Liver (tissue), 9 donors: ENCODE data around the gene TBC1D16. TPM values are rescaled to one million over a fixed set of nuclear protein-coding genes. Genes with fewer than 3 reads are reported as not detected.

Experiments
- DNase-seq: peaks from one replicate; pipeline ENCODE4 v3.0.0-alpha.2; 2017; ENCODE audit warnings: low spot score
- H3K27ac ChIP-seq, 2 donors: one replicate each; pipeline ENCODE4 v1.7.0; 2013; ENCODE audit warnings: inconsistent platforms in 2 of 2, low read length in 2 of 2, control low read depth in 1 of 2, low read depth in 1 of 2, mild to moderate bottlenecking in 1 of 2
- H3K27me3 ChIP-seq, 4 donors: one replicate each; pipeline versions ENCODE4 v1.6.1 to v1.7.0; 2013; ENCODE audit warnings: low read length in 3 of 4, inconsistent platforms in 1 of 4, mild to moderate bottlenecking in 1 of 4, moderate library complexity in 1 of 4; ENCODE audit not compliant: control insufficient read depth in 4 of 4, insufficient read depth in 4 of 4
- H3K36me3 ChIP-seq, 4 donors: one replicate each; pipeline versions ENCODE4 v1.6.1 to v1.7.0; 2013; ENCODE audit warnings: low read length in 3 of 4, mild to moderate bottlenecking in 3 of 4, low read depth in 1 of 4, moderate library complexity in 1 of 4; ENCODE audit not compliant: control insufficient read depth in 4 of 4, insufficient read depth in 3 of 4
- H3K4me1 ChIP-seq, 4 donors: one replicate each; pipeline versions ENCODE4 v1.6.1 to v1.7.0; 2013; ENCODE audit warnings: low read length in 3 of 4, mild to moderate bottlenecking in 3 of 4, moderate library complexity in 1 of 4; ENCODE audit not compliant: control insufficient read depth in 4 of 4, insufficient read depth in 4 of 4
- H3K4me3 ChIP-seq, 3 donors: one replicate each; pipeline versions ENCODE4 v1.6.1 to v1.7.0; 2013; ENCODE audit warnings: low read length in 3 of 3, control low read depth in 1 of 3, low read depth in 1 of 3, mild to moderate bottlenecking in 1 of 3
- H3K9ac ChIP-seq, 2 donors: one replicate each; pipeline ENCODE4 v1.7.0; 2013; ENCODE audit warnings: low read length in 2 of 2, mild to moderate bottlenecking in 2 of 2, moderate library complexity in 2 of 2, control low read depth in 1 of 2, low read depth in 1 of 2
- H3K9me3 ChIP-seq, 4 donors: one replicate each; pipeline versions ENCODE4 v1.6.1 to v1.7.0; 2013; ENCODE audit warnings: low read length in 3 of 4; ENCODE audit not compliant: control insufficient read depth in 4 of 4
- ATF3 ChIP-seq: IDR thresholded peaks from 2 replicates; pipeline ENCODE4 v1.6.1; 2016; ENCODE audit warnings: antibody characterized with exemption
- EGR1 ChIP-seq, 2 donors: IDR thresholded peaks; 2 replicates each; pipeline ENCODE4 v1.6.1; 2016 to 2018; ENCODE audit warnings: antibody characterized with exemption in 2 of 2, low read depth in 2 of 2
- GABPA ChIP-seq, 2 donors: IDR thresholded peaks in 1 of 2; conservative IDR thresholded peaks in 1 of 2; 2 replicates each; pipeline ENCODE4 v1.6.1; 2016; ENCODE audit warnings: antibody characterized with exemption in 2 of 2, mild to moderate bottlenecking in 1 of 2, moderate library complexity in 1 of 2
- HNF4A ChIP-seq, 2 donors: conservative IDR thresholded peaks; 2 replicates each; pipeline ENCODE4 v1.6.1; 2016; ENCODE audit warnings: antibody characterized with exemption in 2 of 2, mild to moderate bottlenecking in 2 of 2
- HNF4G ChIP-seq: IDR thresholded peaks from 2 replicates; pipeline ENCODE4 v1.6.1; 2016; ENCODE audit warnings: antibody characterized with exemption
- JUND ChIP-seq, 2 donors: IDR thresholded peaks; 2 replicates each; pipeline ENCODE4 v1.6.1; 2016; ENCODE audit warnings: antibody characterized with exemption in 2 of 2
- NR2F2 ChIP-seq: IDR thresholded peaks from 2 replicates; pipeline ENCODE4 v1.6.1; 2016; ENCODE audit warnings: antibody characterized with exemption
- RAD21 ChIP-seq, 2 donors: IDR thresholded peaks; 2 replicates each; pipeline ENCODE4 v1.6.1; 2016; ENCODE audit warnings: antibody characterized with exemption in 2 of 2, mild to moderate bottlenecking in 2 of 2
- REST ChIP-seq: IDR thresholded peaks from 2 replicates; pipeline ENCODE4 v1.6.1; 2016; ENCODE audit warnings: antibody characterized with exemption, mild to moderate bottlenecking
- RXRA ChIP-seq, 2 donors: IDR thresholded peaks; 2 replicates each; pipeline ENCODE4 v1.6.1; 2017 to 2018; ENCODE audit warnings: antibody characterized with exemption in 2 of 2, mild to moderate bottlenecking in 1 of 2
- SP1 ChIP-seq: IDR thresholded peaks from 2 replicates; pipeline ENCODE4 v1.6.1; 2018; ENCODE audit warnings: antibody characterized with exemption, mild to moderate bottlenecking
- TAF1 ChIP-seq: conservative IDR thresholded peaks from 2 replicates; pipeline ENCODE4 v1.6.1; 2016; ENCODE audit warnings: antibody characterized with exemption, mild to moderate bottlenecking
- ZBTB33 ChIP-seq: IDR thresholded peaks from 2 replicates; pipeline ENCODE4 v1.6.1; 2016; ENCODE audit warnings: antibody characterized with exemption
- WGBS: extraction: QIAGEN DNeasy Blood & Tissue Kit; methylation state at CpG from one replicate; pipeline ENCODE4 v1.1.7; 2013; 5-methylcytosine and 5-hydroxymethylcytosine counted together
- polyA plus RNA-seq, 2 donors: library from polyadenylated mRNA; stranded (reverse) in 1 of 2; unstranded in 1 of 2; fragments of 200-250 nt in 1 of 2; fragments of >200 nt in 1 of 2; fragmentation: Nextera tagmentation in 1 of 2; extraction: Ambion mirVana in 1 of 2; gene quantifications; one replicate each; pipeline versions ENCODE4 v1.2.1 to v1.2.3, GENCODE V29; 2013 to 2015
- total RNA-seq, 2 donors: library from RNA; depleted of rRNA; stranded (reverse); fragments of >200 nt; gene quantifications; one replicate each; pipeline ENCODE4 v1.2.3, GENCODE V29; 2014
- donor health status: healthy.
- donor health status: healthy.
- donor health status: healthy.
- donor health status: healthy.
- donor health status: healthy.

Gene TBC1D16
- total and polyA plus RNA-seq, 4 donors: 3.4 to 29.5 (median 4.7) TPM

GRCh38 chr17:79946352-79947231 lies 89.1 kb downstream of the TBC1D16 start (continued):
- TF ChIP-seq EGR1 (IDR thresholded peaks at IDR 0.05; ENCODE audit: low read depth in 2 of 2) (no peak), RXRA (IDR thresholded peaks at IDR 0.05) (no peak), RAD21 (IDR thresholded peaks at IDR 0.05) (no peak), GABPA (IDR thresholded peaks at IDR 0.05 in 1 of 2, conservative IDR thresholded peaks at IDR 0.05 in 1 of 2) (no peak), ATF3 (no peak), HNF4A (conservative IDR thresholded peaks at IDR 0.05) (no peak), SP1 (no peak), JUND (IDR thresholded peaks at IDR 0.05) (no peak), TAF1 (no peak), HNF4G (no peak)

- no peak for TF ChIP-seq ZBTB33
- TF ChIP-seq REST: no peak
- no peak for TF ChIP-seq NR2F2
- no peak for TF ChIP-seq TAF1
- TF ChIP-seq SP1: no peak
- TF ChIP-seq GABPA (IDR thresholded peaks at IDR 0.05 in 1 of 2, conservative IDR thresholded peaks at IDR 0.05 in 1 of 2): no peak
- TF ChIP-seq JUND (IDR thresholded peaks at IDR 0.05): no peak
- TF ChIP-seq RXRA (IDR thresholded peaks at IDR 0.05): no peak
- no peak for TF ChIP-seq ATF3
- no peak for TF ChIP-seq EGR1 (IDR thresholded peaks at IDR 0.05; ENCODE audit: low read depth in 2 of 2)
- Histone ChIP-seq H3K27ac (no peak overlapping the region), H3K4me1 (peaks cover 0 to 2% (median 0%) of the 10 kb centered on the region in 4 donors), H3K4me3 (no peak overlapping the region), H3K36me3 (peaks cover 3 to 30% (median 7%) of the 10 kb centered on the region in 4 donors), H3K9ac (no peak overlapping the region), H3K27me3 (no peaks in the 10 kb centered on the region), H3K9me3 (no peaks in the 10 kb centered on the region)
- WGBS: 93% methylated on average over 25 of the region's 25 CpGs
- DNase-seq: no peak
Measured at GRCh38 chr17:79945591-79946255, 89.9 kb downstream of the TBC1D16 start.
